GM13977 (cell line): ENCODE measurements around the gene HMGN4.
"Not testable (repeated sequence)": the region's sequence is repeated elsewhere in the genome, so short reads cannot be mapped to it uniquely, and the experiment has no call there.

Source experiments
- DNase-seq: peaks from one replicate; pipeline ENCODE4 v3.0.0; 2012; ENCODE audit warnings: low spot score
- in situ Hi-C: fragments of 300-500 bp; cut with MboI; formaldehyde crosslinking; loops from one replicate; pipeline ENCODE4 v1.12.0; 2022; ENCODE audit warnings: low sequenced_read_pairs, low pct_unique_long_range_greater_than_20kb, mixed read lengths, inconsistent platforms; ENCODE audit not compliant: unreplicated experiment
- TF ChIP-seq, protein P1 (sequence below): IDR thresholded peaks from 2 replicates; pipeline ENCODE4 v1.5.1; 2012; ENCODE audit warnings: mild to moderate bottlenecking, control low read depth; ENCODE audit not compliant: insufficient read depth; ENCODE audit errors: extremely low read depth, missing control alignments

Gene HMGN4

DNA sequence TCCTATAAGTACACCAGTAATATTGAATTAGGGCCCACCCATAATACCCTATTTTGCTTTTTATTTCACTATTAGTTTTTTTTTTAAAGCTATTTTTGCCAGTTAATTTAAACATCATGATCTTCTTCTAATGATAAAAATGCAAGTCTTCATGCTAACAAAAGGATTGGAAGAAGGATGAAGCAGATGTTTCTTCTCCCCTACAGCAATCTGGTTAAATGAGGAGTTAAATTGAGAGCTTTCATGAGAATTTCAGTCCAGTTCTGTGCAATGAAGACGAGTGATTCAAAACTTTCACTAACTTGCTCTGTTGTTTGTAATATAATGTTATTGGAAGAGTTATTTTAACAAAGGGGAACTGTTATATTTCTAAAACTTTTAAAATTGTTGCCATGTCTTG is 3.4 kb downstream of the HMGN4 start:
- DNase-seq, result no peak
- TF ChIP-seq, protein P1, sequence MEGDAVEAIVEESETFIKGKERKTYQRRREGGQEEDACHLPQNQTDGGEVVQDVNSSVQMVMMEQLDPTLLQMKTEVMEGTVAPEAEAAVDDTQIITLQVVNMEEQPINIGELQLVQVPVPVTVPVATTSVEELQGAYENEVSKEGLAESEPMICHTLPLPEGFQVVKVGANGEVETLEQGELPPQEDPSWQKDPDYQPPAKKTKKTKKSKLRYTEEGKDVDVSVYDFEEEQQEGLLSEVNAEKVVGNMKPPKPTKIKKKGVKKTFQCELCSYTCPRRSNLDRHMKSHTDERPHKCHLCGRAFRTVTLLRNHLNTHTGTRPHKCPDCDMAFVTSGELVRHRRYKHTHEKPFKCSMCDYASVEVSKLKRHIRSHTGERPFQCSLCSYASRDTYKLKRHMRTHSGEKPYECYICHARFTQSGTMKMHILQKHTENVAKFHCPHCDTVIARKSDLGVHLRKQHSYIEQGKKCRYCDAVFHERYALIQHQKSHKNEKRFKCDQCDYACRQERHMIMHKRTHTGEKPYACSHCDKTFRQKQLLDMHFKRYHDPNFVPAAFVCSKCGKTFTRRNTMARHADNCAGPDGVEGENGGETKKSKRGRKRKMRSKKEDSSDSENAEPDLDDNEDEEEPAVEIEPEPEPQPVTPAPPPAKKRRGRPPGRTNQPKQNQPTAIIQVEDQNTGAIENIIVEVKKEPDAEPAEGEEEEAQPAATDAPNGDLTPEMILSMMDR, result no peak
- in situ Hi-C loops, result no loop called here

DNA sequence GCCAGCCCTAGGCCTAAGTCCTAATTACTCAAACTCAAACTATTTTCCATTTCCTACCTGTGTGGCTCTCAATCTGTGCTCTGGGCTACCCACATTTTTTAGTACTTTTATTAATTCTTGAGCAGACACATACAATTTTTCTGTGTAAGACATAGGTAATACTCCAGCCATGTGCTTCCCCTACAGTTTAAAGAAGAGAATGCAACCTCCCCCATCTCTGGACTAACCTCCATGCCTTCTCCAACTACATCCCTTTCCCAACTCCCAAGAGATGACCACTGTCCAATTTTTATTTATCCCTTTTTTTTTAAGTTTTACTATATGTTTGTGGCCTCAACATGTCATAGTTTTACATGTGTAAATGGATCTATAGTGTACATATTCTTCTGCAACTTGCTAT is 5.8 kb downstream of the HMGN4 start:
- in situ Hi-C loops, result no loop called here
- no peak for DNase-seq
- TF ChIP-seq, protein P1, result peak; percentile 45

DNA sequence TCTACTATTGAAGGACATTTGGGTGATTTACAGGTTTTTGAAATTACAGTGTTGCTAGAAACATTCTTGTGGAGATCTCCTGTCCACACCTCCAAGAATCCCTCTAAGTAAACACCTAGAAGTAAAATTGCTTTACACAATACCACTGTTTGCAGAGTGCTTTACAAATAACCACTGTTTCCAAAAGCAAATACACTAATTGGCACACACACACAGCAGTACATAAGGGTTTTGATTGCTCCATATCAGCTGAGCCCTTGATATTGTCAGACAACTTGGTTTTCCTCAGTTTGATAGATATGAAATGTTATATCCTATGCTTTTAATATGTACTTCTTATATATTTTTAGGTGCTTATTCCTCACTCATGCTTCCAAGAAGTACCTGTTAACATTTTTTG is 6.3 kb downstream of the HMGN4 start:
- in situ Hi-C loops, result no loop called here
- TF ChIP-seq, protein P1, result no peak
- DNase-seq, result no peak

DNA sequence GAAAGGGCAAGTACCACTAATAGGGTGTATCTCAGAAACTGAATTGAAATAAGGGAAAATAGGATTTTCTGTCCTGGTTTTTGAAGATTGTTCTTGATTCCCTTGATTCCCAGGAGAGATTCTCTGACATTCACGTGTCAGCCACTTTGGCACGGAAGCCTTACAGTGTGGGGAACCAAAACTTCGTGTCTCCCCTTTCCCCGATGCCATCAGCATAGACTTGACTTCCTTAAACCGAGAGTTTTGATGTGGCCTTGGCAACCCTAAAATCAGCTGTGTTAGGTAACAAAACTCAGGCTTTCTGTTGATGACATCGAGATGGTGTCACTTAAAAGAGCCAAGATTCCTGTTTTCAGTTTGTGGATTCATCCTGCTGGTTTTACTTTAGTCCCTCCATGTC is 7.5 kb downstream of the HMGN4 start:
- DNase-seq, result no peak
- in situ Hi-C loops, result no loop called here
- TF ChIP-seq, protein P1, result no peak

DNA sequence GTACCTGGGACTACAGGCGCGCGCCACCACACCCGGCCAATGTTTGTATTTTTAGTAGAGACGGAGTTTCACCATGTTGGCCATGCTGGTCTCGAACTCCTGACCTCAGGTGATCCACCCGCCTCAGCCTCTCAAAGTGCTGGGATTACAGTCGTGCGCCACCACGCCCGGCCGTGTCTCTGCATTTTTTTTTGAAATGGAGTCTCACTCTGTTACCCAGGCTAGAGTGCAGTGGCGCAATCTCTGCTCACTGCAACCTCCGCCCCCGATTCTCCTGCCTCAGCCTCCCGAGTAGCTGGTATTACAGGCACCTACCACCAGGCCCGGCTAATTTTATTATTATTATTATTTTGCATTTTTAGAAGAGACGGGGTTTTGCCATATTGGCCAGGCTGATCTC is 9.2 kb downstream of the HMGN4 start:
- in situ Hi-C loops, DNase-seq: not testable (repeated sequence)

DNA sequence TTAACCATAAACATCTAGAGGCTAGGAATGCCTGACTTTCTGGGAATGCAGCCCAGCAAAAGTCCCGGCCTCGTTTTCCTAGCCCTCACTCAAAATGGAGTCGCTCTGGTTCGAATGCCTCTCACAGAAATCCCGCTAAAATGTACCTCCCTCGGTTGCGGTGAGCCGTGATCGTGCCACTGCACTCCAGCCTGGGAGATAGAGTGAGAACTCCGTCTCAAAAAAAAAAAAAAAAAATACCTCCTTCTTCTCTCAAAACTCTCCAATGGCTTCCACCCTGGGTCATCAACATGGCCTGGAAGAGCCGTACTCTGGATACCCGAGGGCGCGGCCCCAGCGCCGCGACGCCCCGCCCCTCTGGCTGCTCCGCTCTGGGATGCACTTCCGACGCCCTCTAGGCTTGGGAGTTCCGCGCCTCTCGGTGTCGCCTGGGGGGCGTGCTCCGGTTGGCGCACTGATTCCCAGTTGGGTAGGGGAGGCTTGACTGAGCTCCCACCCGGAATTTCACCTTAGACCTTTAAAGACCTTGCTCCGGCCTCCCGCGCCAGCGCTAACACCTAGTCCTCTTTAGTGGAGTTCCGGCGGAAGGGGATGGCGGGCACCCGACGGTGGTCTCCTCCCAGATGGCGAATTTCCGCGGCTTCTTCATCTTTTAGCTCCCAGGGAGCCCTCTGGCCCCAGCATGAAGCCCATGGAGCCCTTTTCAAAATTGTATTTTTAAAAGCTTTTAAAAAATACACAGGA is 12.3 kb downstream of the HMGN4 start:
- TF ChIP-seq, protein P1, result no peak
- peak; percentile 60 for DNase-seq
- in situ Hi-C loops, result no loop called here

DNA sequence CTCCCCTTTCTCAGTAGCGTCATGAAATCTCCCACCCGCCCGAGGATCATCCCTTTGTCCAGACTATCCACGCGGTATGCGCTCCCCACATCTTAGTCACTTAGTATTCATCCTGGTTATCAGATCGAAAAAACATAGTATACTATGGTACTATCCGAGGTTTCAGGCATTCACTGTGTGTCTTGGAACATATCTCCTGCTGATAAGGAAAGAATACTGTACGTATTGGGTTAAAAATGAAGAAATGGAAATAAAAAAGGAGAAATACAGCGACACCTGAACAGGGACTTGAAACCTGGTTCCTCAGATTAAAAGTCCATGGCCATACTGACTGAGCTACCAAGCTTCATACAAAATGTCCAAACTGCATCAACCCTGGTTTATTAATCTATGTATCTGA is 14.0 kb downstream of the HMGN4 start:
- TF ChIP-seq, protein P1, result no peak
- in situ Hi-C loops, result no loop called here

More for the DNA sequence above, 14.0 kb downstream of the HMGN4 start:
- DNase-seq, result no peak
